HFFc6 (cell line): ENCODE data around the gene SALL3. TPM values are rescaled to one million over a fixed set of nuclear protein-coding genes. Genes with fewer than 3 reads are reported as not detected.

Source experiments
- DNase-seq: peaks from one replicate; pipeline ENCODE4 v3.0.0-alpha.2; 2018
- H3K27ac Mint-ChIP-seq: 2 replicates; pipeline ENCODE4 v1.8.0; 2020; ENCODE audit warnings: mild to moderate bottlenecking, mixed read lengths
- H3K27me3 Mint-ChIP-seq: 2 replicates; pipeline ENCODE4 v1.8.0; 2021; ENCODE audit warnings: mild to moderate bottlenecking, moderate library complexity, mixed read lengths; ENCODE audit not compliant: insufficient read depth
- H3K36me3 Mint-ChIP-seq: 2 replicates; pipeline ENCODE4 v1.8.0; 2021; ENCODE audit warnings: low read depth, mixed read lengths
- H3K4me1 Mint-ChIP-seq: 2 replicates; pipeline ENCODE4 v1.8.0; 2020; ENCODE audit warnings: low read depth, mixed read lengths
- H3K4me3 Mint-ChIP-seq: 2 replicates; pipeline ENCODE4 v1.8.0; 2020; ENCODE audit warnings: mild to moderate bottlenecking, moderate library complexity, mixed read lengths
- H3K9me3 Mint-ChIP-seq: 2 replicates; pipeline ENCODE4 v1.8.0; 2020; ENCODE audit warnings: mild to moderate bottlenecking, mixed read lengths
- total RNA-seq, 6 experiments: library from RNA; stranded (reverse); fragmentation: NEBNext Ultra II Directional; extraction: Animal tissue kit (Norgen Biotek cat#: 25700); gene quantifications; 2 replicates in 1 of 6; 3 replicates in 5 of 6; pipeline ENCODE4 v1.2.3, GENCODE V29; 2021
- TF ChIP-seq, protein P1 (sequence below): fragments of 200-600 bp; sonication (generic); IDR thresholded peaks from 2 replicates; pipeline ENCODE4 v1.5.0; 2021; ENCODE audit warnings: antibody characterized with exemption, mild to moderate bottlenecking

The SALL3 gene
- total RNA-seq, 6 experiments from 2014 or later, result not detected

GRCh38 chr18:78993014-78993926 lies 13.7 kb downstream of the SALL3 start:
- no peak for DNase-seq
- no peaks in the 10 kb centered on the region for H3K27me3 Mint-ChIP-seq
- no peak overlapping the region for H3K4me3 Mint-ChIP-seq
- H3K27ac Mint-ChIP-seq, result no peak overlapping the region
- H3K4me1 Mint-ChIP-seq, result no peaks in the 10 kb centered on the region
- H3K36me3 Mint-ChIP-seq, result no peaks in the 10 kb centered on the region
- H3K9me3 Mint-ChIP-seq, result peaks cover 15% of the 10 kb centered on the region
- TF ChIP-seq, protein P1, sequence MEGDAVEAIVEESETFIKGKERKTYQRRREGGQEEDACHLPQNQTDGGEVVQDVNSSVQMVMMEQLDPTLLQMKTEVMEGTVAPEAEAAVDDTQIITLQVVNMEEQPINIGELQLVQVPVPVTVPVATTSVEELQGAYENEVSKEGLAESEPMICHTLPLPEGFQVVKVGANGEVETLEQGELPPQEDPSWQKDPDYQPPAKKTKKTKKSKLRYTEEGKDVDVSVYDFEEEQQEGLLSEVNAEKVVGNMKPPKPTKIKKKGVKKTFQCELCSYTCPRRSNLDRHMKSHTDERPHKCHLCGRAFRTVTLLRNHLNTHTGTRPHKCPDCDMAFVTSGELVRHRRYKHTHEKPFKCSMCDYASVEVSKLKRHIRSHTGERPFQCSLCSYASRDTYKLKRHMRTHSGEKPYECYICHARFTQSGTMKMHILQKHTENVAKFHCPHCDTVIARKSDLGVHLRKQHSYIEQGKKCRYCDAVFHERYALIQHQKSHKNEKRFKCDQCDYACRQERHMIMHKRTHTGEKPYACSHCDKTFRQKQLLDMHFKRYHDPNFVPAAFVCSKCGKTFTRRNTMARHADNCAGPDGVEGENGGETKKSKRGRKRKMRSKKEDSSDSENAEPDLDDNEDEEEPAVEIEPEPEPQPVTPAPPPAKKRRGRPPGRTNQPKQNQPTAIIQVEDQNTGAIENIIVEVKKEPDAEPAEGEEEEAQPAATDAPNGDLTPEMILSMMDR, result no peak

- H3K27ac Mint-ChIP-seq, result no peak overlapping the region
- H3K9me3 Mint-ChIP-seq, result peaks cover 15% of the 10 kb centered on the region
- peaks cover 5% of the 10 kb centered on the region for H3K27me3 Mint-ChIP-seq
- DNase-seq, result no peak
- H3K36me3 Mint-ChIP-seq, result no peaks in the 10 kb centered on the region
- H3K4me3 Mint-ChIP-seq, result no peak overlapping the region
- TF ChIP-seq, protein P1, result no peak
- no peaks in the 10 kb centered on the region for H3K4me1 Mint-ChIP-seq
These were observed 14.4 kb downstream of the SALL3 start for GRCh38 chr18:78994000-78994399.

DNA sequence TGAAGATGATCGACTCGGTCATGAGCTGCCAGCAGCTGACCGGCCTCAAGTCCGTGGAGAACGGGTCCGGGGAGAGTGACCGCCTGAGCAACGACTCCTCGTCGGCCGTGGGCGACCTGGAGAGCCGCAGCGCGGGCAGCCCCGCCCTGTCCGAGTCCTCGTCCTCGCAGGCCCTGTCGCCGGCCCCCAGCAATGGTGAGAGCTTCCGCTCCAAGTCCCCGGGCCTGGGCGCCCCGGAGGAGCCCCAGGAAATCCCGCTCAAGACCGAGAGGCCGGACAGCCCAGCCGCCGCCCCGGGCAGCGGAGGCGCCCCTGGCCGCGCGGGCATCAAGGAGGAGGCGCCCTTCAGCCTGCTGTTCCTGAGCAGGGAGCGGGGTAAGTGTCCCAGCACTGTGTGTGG lies 14.9 kb downstream of the SALL3 start:
- Mint-ChIP-seq H3K4me3 (no peak overlapping the region), H3K27ac (no peak overlapping the region), H3K4me1 (no peaks in the 10 kb centered on the region), H3K36me3 (no peaks in the 10 kb centered on the region), H3K27me3 (peaks cover 5% of the 10 kb centered on the region), H3K9me3 (peaks cover 15% of the 10 kb centered on the region)
- TF ChIP-seq, protein P1, result no peak
- DNase-seq, result no peak

DNA sequence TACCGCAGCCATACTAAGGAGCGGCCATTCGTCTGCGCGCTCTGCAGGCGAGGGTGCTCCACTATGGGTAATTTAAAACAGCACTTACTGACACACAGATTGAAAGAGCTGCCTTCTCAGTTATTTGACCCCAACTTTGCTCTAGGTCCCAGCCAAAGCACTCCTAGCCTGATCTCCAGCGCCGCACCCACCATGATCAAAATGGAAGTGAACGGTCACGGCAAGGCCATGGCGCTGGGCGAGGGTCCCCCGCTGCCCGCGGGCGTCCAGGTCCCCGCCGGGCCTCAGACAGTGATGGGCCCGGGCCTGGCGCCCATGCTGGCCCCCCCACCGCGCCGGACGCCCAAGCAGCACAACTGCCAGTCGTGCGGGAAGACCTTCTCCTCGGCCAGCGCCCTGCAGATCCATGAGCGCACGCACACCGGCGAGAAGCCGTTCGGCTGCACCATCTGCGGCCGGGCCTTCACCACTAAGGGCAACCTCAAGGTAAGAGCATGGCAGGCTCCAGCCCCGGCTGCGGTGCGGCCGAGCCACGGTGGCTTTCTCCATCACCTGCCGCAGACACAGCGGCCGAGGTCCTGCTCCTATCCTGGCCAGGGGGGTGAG lies 15.5 kb downstream of the SALL3 start:
- Mint-ChIP-seq H3K27ac (no peak overlapping the region), H3K4me3 (no peak overlapping the region), H3K4me1 (no peaks in the 10 kb centered on the region), H3K27me3 (peaks cover 5% of the 10 kb centered on the region), H3K36me3 (no peaks in the 10 kb centered on the region), H3K9me3 (peaks cover 15% of the 10 kb centered on the region)
- no peak for DNase-seq
- TF ChIP-seq, protein P1, result no peak

GRCh38 chr18:78995740-78996395 lies 16.2 kb downstream of the SALL3 start:
- H3K36me3 Mint-ChIP-seq, result no peaks in the 10 kb centered on the region
- no peak overlapping the region for H3K4me3 Mint-ChIP-seq
- peaks cover 15% of the 10 kb centered on the region for H3K9me3 Mint-ChIP-seq
- H3K27ac Mint-ChIP-seq, result no peak overlapping the region
- no peak for DNase-seq
- no peaks in the 10 kb centered on the region for H3K4me1 Mint-ChIP-seq
- TF ChIP-seq, protein P1, result no peak
- H3K27me3 Mint-ChIP-seq, result peaks cover 5% of the 10 kb centered on the region
